PFSK-1 (cell line): ENCODE measurements around the gene SDF2.

Experiments
- POLR2AphosphoS5 ChIP-seq: IDR thresholded peaks from 2 replicates; pipeline ENCODE4 v1.6.1; 2012; ENCODE audit warnings: low read depth, mild to moderate bottlenecking, control low read depth, low read length, moderate library complexity
- REST ChIP-seq, 2 experiments: IDR thresholded peaks; 2 replicates each; pipeline versions ENCODE4 v1.6.1 to v1.8.0; 2011 to 2012; ENCODE audit warnings: low read depth in 2 of 2, low read length in 2 of 2, control low read depth in 1 of 2, inconsistent platforms in 1 of 2, mild to moderate bottlenecking in 1 of 2, moderate library complexity in 1 of 2; ENCODE audit not compliant: insufficient read depth in 1 of 2
- SIN3A ChIP-seq: IDR thresholded peaks from 2 replicates; pipeline ENCODE4 v1.6.1; 2012; ENCODE audit warnings: mild to moderate bottlenecking, low read length, moderate library complexity, borderline replicate concordance; ENCODE audit not compliant: insufficient read depth
- TAF1 ChIP-seq: IDR thresholded peaks from 2 replicates; pipeline ENCODE4 v1.6.1; 2012; ENCODE audit warnings: low read length, control low read depth, borderline replicate concordance; ENCODE audit not compliant: insufficient read depth

GRCh38 chr17:28645576-28645939 is 16.1 kb downstream of the SDF2 start:
- TF ChIP-seq REST (IDR thresholded peaks at IDR 0.05; ENCODE audit: insufficient read depth in 1 of 2, low read depth in 2 of 2, low read length in 2 of 2) (no peak), SIN3A (no peak), POLR2AphosphoS5 (no peak), TAF1 (no peak)
